ENCODE results near the gene PCDHGA5. TPM values are rescaled to one million over a fixed set of nuclear protein-coding genes. Genes with fewer than 3 reads are reported as not detected.

PCDHGA5 gene
- total RNA-seq, 1 experiment from 2014 or later = 2.0 TPM

DNA sequence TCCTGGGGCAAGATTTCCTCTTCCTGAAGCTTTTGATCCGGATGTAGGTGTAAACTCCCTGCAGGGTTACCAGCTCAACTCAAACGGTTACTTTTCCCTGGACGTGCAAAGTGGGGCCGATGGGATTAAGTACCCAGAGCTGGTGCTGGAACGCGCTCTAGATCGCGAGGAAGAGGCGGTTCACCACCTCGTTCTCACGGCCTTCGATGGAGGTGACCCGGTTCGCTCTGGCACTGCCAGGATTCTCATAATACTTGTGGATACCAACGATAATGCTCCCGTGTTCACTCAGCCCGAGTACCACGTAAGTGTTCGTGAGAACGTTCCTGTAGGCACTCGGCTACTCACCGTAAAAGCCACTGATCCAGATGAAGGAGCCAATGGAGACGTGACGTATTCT is 8.3 kb upstream of the PCDHGA5 start:
- no peak for ATAC-seq
- H3K27ac Mint-ChIP-seq = no peak overlapping the region
- TF ChIP-seq, protein P1, sequence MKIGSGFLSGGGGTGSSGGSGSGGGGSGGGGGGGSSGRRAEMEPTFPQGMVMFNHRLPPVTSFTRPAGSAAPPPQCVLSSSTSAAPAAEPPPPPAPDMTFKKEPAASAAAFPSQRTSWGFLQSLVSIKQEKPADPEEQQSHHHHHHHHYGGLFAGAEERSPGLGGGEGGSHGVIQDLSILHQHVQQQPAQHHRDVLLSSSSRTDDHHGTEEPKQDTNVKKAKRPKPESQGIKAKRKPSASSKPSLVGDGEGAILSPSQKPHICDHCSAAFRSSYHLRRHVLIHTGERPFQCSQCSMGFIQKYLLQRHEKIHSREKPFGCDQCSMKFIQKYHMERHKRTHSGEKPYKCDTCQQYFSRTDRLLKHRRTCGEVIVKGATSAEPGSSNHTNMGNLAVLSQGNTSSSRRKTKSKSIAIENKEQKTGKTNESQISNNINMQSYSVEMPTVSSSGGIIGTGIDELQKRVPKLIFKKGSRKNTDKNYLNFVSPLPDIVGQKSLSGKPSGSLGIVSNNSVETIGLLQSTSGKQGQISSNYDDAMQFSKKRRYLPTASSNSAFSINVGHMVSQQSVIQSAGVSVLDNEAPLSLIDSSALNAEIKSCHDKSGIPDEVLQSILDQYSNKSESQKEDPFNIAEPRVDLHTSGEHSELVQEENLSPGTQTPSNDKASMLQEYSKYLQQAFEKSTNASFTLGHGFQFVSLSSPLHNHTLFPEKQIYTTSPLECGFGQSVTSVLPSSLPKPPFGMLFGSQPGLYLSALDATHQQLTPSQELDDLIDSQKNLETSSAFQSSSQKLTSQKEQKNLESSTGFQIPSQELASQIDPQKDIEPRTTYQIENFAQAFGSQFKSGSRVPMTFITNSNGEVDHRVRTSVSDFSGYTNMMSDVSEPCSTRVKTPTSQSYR (CRISPR knock-in tag; IDR thresholded peaks at IDR 0.05) = no peak
- TF ChIP-seq FOXK1 (CRISPR knock-in tag; IDR thresholded peaks at IDR 0.05) (no peak), AFF4 (CRISPR knock-in tag; IDR thresholded peaks at IDR 0.05; ENCODE audit: borderline replicate concordance) (no peak), FOXJ3 (CRISPR knock-in tag; IDR thresholded peaks at IDR 0.05; ENCODE audit: borderline replicate concordance) (no peak)
- no peak for DNase-seq (ENCODE audit: low spot score)
- H3K9me3 Mint-ChIP-seq = peaks cover 56% of the 10 kb centered on the region
- peaks cover 59% of the 10 kb centered on the region for H3K36me3 Mint-ChIP-seq
- CTCF ChIA-PET = interaction anchor here (0.9 to 2.5 kb wide), 13 partner anchors 12 to 208 kb away, joined by 3 to 11 read pairs (median 5); partner anchors contain the start of genes PCDHB15, PCDHGA10, PCDHGA3 and PCDHGB4
- H3K4me3 Mint-ChIP-seq = no peak overlapping the region
- H3K4me1 Mint-ChIP-seq = peaks cover 7% of the 10 kb centered on the region
- H3K27me3 Mint-ChIP-seq (ENCODE audit: low read depth) = peaks cover 9% of the 10 kb centered on the region
- POLR2A ChIA-PET = no interaction called here

GRCh38 chr5:141356133-141356532 is 7.8 kb upstream of the PCDHGA5 start:
- CTCF ChIA-PET = interaction anchor here (0.9 to 1.7 kb wide), 7 partner anchors 32 to 208 kb away, joined by 3 to 11 read pairs (median 5); partner anchors contain the start of genes PCDHB15, PCDHGA10, PCDHGB4 and TAF7
- DNase-seq (ENCODE audit: low spot score) (no peak), ATAC-seq (no peak)
- H3K27ac Mint-ChIP-seq = no peak overlapping the region
- H3K9me3 Mint-ChIP-seq = peaks cover 56% of the 10 kb centered on the region
- H3K27me3 Mint-ChIP-seq (ENCODE audit: low read depth) = peaks cover 13% of the 10 kb centered on the region
- POLR2A ChIA-PET = no interaction called here
- H3K4me3 Mint-ChIP-seq = no peak overlapping the region
- TF ChIP-seq, protein P2, sequence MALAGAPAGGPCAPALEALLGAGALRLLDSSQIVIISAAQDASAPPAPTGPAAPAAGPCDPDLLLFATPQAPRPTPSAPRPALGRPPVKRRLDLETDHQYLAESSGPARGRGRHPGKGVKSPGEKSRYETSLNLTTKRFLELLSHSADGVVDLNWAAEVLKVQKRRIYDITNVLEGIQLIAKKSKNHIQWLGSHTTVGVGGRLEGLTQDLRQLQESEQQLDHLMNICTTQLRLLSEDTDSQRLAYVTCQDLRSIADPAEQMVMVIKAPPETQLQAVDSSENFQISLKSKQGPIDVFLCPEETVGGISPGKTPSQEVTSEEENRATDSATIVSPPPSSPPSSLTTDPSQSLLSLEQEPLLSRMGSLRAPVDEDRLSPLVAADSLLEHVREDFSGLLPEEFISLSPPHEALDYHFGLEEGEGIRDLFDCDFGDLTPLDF (CRISPR knock-in tag; IDR thresholded peaks at IDR 0.05) = no peak
- TF ChIP-seq JUN (CRISPR knock-in tag; IDR thresholded peaks at IDR 0.05) (no peak), ZNF317 (CRISPR knock-in tag; IDR thresholded peaks at IDR 0.05; ENCODE audit: borderline replicate concordance, low read depth) (no peak), NFE2L1 (CRISPR knock-in tag; IDR thresholded peaks at IDR 0.05) (no peak), ZNF232 (CRISPR knock-in tag; IDR thresholded peaks at IDR 0.05) (no peak), RELA (CRISPR knock-in tag; IDR thresholded peaks at IDR 0.05; ENCODE audit: borderline replicate concordance) (no peak), TP53 (CRISPR knock-in tag; IDR thresholded peaks at IDR 0.05) (no peak)
- peaks cover 8% of the 10 kb centered on the region for H3K4me1 Mint-ChIP-seq
- H3K36me3 Mint-ChIP-seq = peaks cover 60% of the 10 kb centered on the region

DNA sequence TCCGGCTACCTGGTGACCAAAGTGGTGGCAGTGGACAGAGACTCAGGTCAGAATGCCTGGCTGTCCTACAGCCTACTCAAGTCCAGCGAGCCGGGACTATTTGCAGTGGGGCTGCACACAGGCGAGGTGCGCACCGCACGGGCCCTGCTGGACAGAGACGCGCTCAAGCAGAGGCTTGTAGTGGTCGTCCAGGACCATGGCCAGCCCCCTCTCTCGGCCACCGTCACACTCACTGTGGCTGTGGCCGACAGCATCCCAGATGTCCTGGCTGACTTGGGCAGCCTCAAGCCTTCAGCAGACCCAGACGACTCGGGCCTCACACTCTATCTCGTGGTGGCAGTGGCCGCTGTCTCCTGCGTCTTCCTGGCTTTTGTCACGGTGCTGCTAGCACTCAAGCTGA is 7.0 kb upstream of the PCDHGA5 start:
- ATAC-seq = no peak
- TF ChIP-seq ZNF121 (CRISPR knock-in tag; IDR thresholded peaks at IDR 0.05) (no peak), ELF4 (CRISPR knock-in tag; IDR thresholded peaks at IDR 0.05; ENCODE audit: low read depth) (no peak), IRF2 (CRISPR knock-in tag; IDR thresholded peaks at IDR 0.05; ENCODE audit: borderline replicate concordance, low read depth) (no peak), ZNF263 (CRISPR knock-in tag; IDR thresholded peaks at IDR 0.05; ENCODE audit: low read depth) (no peak), TEAD4 (CRISPR knock-in tag; IDR thresholded peaks at IDR 0.05) (no peak), SP1 (CRISPR knock-in tag; conservative IDR thresholded peaks at IDR 0.05) (no peak), NR1H2 (CRISPR knock-in tag; IDR thresholded peaks at IDR 0.05) (no peak), ARID4B (CRISPR knock-in tag; IDR thresholded peaks at IDR 0.05; ENCODE audit: borderline replicate concordance) (no peak), CBFB (CRISPR knock-in tag; IDR thresholded peaks at IDR 0.05; ENCODE audit: low read depth) (no peak)

More for the DNA sequence above, 7.0 kb upstream of the PCDHGA5 start:
- Mint-ChIP-seq H3K27ac (no peak overlapping the region), H3K4me1 (peaks cover 8% of the 10 kb centered on the region), H3K27me3 (ENCODE audit: low read depth) (peaks cover 19% of the 10 kb centered on the region), H3K4me3 (no peak overlapping the region), H3K9me3 (peaks cover 57% of the 10 kb centered on the region), H3K36me3 (peaks cover 62% of the 10 kb centered on the region)
- POLR2A ChIA-PET = no interaction called here
- no peak for DNase-seq (ENCODE audit: low spot score)
- CTCF ChIA-PET = interaction anchor here (1.0 to 1.3 kb wide), 2 partner anchors 201 to 235 kb away, joined by 3 read pairs; partner anchors contain the start of gene PCDHB4
